ENCODE measurements around the gene PLD5. TPM values are rescaled to one million over a fixed set of nuclear protein-coding genes. Genes with fewer than 3 reads are reported as not detected.

The PLD5 gene
- total RNA-seq, 1 donor from 2014 or later = 1.0 TPM

GRCh38 chr1:242133796-242134195 is 390.7 kb downstream of the PLD5 start:
- Mint-ChIP-seq H3K4me3 (ENCODE audit: low read depth) (no peak overlapping the region), H3K4me1 (ENCODE audit: low read depth) (no peaks in the 10 kb centered on the region), H3K36me3 (ENCODE audit: insufficient read depth) (no peaks in the 10 kb centered on the region), H3K27ac (no peak overlapping the region), H3K27me3 (no peaks in the 10 kb centered on the region), H3K9me3 (ENCODE audit: low read depth) (peaks cover 7% of the 10 kb centered on the region)
- TF ChIP-seq CTCF (IDR thresholded peaks at IDR 0.05; ENCODE audit: unreplicated experiment) = no peak
- no peak for DNase-seq (ENCODE audit: low spot score, unreplicated experiment)

DNA sequence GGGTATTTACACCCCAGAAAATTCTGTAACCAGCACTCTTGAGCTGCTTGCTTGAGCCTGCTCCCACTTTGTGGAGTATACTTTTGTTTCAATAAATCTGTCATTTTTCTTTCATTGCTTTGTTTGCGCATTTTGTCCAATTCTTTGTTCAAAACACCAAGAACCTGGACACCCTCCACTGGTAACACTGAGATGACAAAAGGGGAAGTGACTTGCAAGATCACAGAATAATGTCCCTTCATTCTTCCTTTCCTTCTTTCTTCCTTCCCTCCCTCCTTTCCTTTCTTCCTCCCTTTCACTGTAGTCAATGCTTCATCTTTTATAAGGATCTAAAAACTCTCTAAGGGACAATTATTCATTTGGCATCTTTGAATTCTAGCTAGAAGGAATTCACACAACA is 391.1 kb downstream of the PLD5 start:
- H3K4me1 Mint-ChIP-seq (ENCODE audit: low read depth) = no peaks in the 10 kb centered on the region
- H3K36me3 Mint-ChIP-seq (ENCODE audit: insufficient read depth) = no peaks in the 10 kb centered on the region
- H3K27me3 Mint-ChIP-seq = no peaks in the 10 kb centered on the region
- TF ChIP-seq CTCF (IDR thresholded peaks at IDR 0.05; ENCODE audit: unreplicated experiment) = no peak
- H3K27ac Mint-ChIP-seq = no peak overlapping the region
- no peak overlapping the region for H3K4me3 Mint-ChIP-seq (ENCODE audit: low read depth)
- no peak for DNase-seq (ENCODE audit: low spot score, unreplicated experiment)
- peaks cover 7% of the 10 kb centered on the region for H3K9me3 Mint-ChIP-seq (ENCODE audit: low read depth)

DNA sequence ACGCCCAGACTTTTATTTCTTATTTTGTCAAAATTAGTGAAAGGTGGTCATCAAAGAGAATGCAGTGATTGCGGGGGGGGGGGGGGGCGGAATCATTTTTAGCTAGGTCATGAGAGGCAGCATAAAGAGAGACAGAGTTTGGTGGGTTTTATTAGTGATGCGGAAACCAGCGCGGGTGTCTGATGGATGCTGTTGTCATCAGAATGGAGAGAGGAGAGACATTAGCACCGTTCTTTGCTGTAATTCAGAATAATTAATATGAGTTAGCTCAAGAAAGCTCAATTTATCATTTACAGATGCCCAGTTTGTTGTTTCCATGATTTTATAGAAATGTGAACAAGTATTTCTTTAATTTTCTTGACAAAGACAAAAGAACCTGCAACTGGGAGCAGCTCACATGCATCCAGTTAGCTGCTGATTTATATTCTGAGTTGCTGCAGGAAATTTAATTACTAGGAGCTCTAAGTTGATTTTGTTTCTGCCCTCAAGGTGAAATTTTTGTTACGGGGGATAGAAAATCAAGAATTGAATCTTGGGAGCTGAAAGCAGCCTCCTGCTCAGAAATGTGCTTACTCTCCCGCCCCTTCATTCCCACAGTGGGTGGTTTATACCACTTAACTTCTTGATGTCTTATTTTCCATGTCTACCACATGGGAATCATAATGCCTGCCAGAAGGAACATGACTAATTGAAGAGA is 392.2 kb downstream of the PLD5 start:
- H3K27me3 Mint-ChIP-seq = no peaks in the 10 kb centered on the region
- no peak overlapping the region for H3K27ac Mint-ChIP-seq
- peaks cover 7% of the 10 kb centered on the region for H3K9me3 Mint-ChIP-seq (ENCODE audit: low read depth)
- no peaks in the 10 kb centered on the region for H3K36me3 Mint-ChIP-seq (ENCODE audit: insufficient read depth)
- TF ChIP-seq CTCF (IDR thresholded peaks at IDR 0.05; ENCODE audit: unreplicated experiment) = no peak
- H3K4me3 Mint-ChIP-seq (ENCODE audit: low read depth) = no peak overlapping the region
- H3K4me1 Mint-ChIP-seq (ENCODE audit: low read depth) = no peaks in the 10 kb centered on the region
- DNase-seq (ENCODE audit: low spot score, unreplicated experiment) = no peak

DNA sequence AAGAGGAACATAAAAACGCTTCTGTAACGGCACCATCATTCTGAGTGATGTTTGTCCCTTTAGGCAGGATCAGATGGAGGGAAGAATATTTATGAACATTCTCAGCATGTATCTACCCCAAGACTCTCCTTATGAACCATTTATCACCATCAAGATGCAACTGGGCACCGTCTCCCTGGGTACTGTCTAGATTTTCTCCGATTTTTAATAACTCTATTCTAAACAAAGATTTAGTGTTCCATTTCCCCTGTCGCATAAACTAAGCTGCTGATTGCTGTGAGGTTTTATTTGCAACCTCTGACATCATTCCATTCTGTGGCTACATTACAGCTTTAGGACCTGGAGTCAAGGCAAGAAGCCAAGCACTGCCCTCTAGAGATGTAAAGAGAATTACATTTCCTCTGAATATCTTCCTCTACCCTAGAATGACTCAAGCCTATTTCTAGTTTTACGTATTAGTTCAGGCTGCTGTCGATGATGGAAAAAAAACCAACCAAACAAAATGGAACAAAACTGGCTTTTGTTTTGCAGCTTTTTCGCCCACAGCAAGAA is 395.5 kb downstream of the PLD5 start:
- no peak for DNase-seq (ENCODE audit: low spot score, unreplicated experiment)
- Mint-ChIP-seq H3K9me3 (ENCODE audit: low read depth) (peaks cover 12% of the 10 kb centered on the region), H3K36me3 (ENCODE audit: insufficient read depth) (no peaks in the 10 kb centered on the region), H3K4me3 (ENCODE audit: low read depth) (no peak overlapping the region), H3K27ac (no peak overlapping the region), H3K4me1 (ENCODE audit: low read depth) (no peaks in the 10 kb centered on the region), H3K27me3 (no peaks in the 10 kb centered on the region)
- TF ChIP-seq CTCF (IDR thresholded peaks at IDR 0.05; ENCODE audit: unreplicated experiment) = peak; percentile 23

GRCh38 chr1:242120432-242120831 is 404.1 kb downstream of the PLD5 start:
- no peak for TF ChIP-seq CTCF (IDR thresholded peaks at IDR 0.05; ENCODE audit: unreplicated experiment)
- peaks cover 4% of the 10 kb centered on the region for H3K9me3 Mint-ChIP-seq (ENCODE audit: low read depth)
- no peaks in the 10 kb centered on the region for H3K36me3 Mint-ChIP-seq (ENCODE audit: insufficient read depth)
- no peak overlapping the region for H3K4me3 Mint-ChIP-seq (ENCODE audit: low read depth)
- no peaks in the 10 kb centered on the region for H3K27me3 Mint-ChIP-seq
- peaks cover 1% of the 10 kb centered on the region for H3K4me1 Mint-ChIP-seq (ENCODE audit: low read depth)
- DNase-seq (ENCODE audit: low spot score, unreplicated experiment) = no peak
- H3K27ac Mint-ChIP-seq = no peak overlapping the region

Measured in progenitor cell of endocrine pancreas (in vitro differentiated cells).